ENCODE measurements around the gene FCRLB.
"Not testable (repeated sequence)": the region's sequence is repeated elsewhere in the genome, so short reads cannot be mapped to it uniquely, and the experiment has no call there.

Gene FCRLB, protein sequence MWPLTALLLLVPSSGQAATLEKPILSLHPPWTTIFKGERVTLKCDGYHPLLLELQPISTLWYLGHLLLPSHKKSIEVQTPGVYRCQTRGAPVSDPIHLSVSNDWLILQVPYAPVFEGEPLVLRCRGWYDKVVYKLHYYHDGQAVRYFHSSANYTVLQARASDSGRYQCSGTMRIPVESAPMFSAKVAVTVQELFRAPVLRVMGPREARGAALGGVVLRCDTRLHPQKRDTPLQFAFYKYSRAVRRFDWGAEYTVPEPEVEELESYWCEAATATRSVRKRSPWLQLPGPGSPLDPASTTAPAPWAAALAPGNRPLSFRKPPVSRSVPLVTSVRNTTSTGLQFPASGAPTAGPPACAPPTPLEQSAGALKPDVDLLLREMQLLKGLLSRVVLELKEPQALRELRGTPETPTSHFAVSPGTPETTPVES

DNA sequence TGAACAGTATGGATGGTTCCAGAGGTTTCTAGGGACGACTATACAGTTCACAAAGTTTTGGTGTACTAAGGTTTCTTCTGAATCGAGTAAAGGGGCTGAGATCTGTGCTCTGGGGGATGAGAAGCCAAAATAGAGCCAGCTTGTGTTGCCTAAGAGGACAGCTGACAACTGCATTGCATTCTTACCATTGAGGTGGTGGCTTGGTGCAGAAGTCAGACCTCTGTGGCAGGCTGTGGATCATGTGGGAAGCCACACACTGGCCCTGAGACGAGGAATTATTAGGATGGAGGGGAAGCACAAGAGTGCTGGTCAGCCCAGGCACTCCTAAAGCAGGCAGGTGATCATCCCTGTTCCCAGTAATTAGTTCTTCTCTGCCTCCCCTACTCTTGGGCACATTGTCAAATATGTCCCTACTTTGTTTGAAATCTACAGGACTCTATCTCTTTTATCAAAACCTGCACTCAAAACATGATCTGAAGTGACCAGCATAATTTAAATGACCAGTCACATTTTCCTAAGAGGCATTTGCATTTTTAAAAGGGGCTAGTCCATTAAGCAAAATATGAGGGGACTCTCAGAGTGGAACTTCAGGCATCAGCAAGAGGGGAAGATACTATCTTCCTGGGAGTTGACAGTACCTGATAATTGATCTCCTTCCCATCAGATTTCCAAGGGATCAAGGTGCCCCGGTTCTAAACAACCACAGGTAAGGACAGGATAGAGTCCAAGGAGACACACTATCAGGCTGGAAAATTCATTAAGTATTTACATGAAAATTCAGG is at the start of gene FCRLB:
Gene FCRLB (plus strand): TSS at position 589 of the 782 bp plus-strand sequence. CDS start 1,129 bp downstream, outside the sequence.
- peak; percentile 41 for DNase-seq

DNA sequence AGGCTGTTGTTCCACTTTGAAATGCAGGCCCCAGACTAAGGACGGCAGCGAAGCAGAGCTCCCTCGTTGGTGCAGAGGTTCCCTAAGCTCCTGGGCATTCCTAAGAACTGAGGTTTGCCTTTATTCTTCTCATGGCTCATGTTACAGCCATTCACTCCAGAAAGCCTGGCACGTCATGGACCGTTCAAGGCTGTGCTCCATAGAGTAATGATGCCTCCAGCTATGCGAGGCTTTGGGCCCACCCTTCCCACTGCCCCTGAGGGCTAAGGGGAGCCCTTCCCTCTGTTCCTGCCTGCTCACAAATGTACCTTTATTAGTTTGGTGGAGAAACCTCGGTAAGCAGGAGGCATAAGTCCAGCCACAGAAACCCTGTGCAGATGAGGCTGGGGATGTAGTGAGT is 47.9 kb upstream of the FCRLB start:
- DNase-seq = not testable (repeated sequence)

DNA sequence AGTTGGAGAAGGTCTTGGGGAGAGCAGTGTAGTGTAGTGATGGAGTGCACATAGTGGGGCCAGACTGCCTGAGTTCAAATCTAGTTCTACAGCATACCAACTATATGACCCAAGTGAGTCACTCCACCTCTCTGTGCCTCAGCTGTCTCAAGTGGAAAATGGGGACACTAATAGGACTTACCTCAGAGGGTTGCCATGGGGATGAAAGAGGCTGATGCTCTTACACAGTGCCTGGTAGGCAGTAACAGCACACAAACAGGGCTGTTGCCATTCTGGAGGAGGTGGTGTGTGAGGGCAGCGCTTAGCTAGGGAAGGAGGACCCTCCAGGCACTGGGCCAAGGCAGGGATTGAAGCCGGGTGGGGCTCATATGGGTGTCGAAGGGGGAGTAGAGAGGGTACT is 46.9 kb upstream of the FCRLB start:
- not testable (repeated sequence) for DNase-seq

DNA sequence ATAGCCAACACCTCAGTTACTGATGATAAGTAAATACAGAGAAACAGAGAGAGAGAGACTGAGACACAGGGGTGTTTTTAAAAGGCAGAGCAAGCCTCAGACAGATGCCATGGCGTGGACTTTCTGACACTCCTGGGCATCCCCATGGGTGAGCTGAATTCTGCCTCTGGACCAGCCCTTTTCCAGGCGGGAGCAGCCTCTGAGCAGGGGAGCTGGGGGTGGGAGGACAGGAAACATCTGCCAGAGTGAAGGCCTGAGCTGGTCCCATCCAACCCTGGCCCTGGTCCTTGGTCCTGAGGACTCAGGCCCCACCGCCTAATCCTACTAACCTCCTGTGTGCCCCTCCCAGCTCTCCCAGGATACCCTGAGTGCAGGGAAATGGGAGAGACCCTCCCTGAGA is 46.4 kb upstream of the FCRLB start:
- DNase-seq = not testable (repeated sequence)

DNA sequence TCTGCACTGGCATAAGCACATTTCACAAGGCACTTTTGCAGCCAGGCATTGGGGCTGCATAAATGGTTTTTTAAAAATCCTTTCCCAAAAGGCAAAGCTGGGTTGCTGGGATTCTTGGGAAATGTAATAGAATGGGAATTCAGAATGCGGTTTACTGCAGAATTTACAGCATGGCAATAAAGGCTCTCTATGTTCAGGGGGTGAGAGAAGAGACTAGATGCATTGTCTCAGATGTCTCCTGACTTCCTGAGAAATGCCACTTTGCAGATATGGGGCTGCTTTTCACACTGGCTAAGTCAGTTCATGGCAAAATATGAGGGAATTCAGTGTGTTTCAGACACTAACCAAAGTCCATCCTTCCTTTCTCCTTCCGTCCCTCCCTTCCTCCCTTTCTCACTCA is 44.9 kb upstream of the FCRLB start:
- no peak for DNase-seq

DNA sequence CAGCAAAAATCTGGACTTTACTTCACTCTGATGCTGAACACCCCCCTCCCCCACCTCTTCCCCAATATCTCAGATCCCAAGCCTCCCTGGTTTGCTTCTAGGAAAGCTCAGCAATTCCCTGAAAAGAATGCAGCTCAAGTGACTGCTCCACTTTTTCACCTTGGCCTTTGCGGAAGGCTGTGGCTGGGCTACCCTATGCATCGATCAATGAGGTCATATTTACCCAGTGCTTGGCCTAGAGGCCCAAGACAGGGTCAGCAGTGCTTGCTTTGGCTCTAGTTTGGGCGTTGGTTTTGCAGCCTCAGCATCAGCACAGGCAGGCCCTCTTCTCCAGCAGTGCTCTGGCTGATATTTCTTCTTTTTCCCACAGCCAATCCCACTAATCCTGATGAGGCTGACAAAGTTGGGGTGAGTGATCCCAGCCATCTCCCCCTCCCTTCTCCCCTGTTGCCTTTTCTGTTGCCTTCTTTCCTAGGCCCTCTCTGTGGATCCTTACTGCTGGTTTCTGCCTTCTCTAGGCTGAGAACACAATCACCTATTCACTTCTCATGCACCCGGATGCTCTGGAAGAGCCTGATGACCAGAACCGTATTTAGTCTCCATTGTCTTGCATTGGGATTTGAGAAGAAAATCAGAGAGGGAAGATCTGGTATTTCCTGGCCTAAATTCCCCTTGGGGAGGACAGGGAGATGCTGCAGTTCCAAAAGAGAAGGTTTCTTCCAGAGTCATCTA is 44.2 kb upstream of the FCRLB start:
- no peak for DNase-seq

DNA sequence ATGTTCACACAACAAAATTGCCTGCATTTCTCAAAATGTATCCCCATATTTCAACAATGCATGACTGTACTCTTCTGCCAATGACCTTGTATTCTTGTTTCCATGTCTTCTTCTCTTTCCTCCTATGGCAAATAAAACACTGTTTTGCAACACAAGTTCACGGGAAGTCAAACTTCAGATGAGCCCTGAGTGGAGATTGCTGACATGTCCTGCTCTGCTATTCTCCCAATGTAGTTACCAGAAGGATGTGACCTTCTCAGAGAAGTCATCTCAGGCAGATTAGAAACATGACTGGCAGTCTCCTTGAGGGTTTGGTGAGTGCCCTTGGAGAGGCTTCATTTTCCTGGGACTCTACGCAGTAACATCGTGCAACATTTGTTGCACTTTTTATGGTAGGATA is 42.8 kb upstream of the FCRLB start:
- no peak for DNase-seq

DNA sequence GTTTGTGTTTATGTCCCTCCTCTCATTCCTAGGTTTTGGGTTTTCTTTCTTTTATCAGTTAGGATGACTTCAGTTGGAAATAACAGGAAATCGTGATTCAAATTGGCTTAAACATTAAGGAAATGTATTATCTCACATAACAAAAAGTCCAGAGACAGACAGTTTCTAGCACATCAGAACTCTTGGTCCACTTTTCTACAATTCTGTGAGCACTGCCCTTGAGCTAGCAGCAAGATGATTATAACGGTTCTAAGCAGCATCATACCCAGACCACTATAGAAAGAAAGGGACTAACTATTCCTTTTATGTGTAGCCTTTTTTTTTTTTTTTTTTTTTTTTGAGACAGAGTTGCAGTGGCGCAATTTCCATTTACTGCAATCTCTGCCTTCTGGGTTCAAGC is 39.5 kb upstream of the FCRLB start:
- no peak for DNase-seq

DNA sequence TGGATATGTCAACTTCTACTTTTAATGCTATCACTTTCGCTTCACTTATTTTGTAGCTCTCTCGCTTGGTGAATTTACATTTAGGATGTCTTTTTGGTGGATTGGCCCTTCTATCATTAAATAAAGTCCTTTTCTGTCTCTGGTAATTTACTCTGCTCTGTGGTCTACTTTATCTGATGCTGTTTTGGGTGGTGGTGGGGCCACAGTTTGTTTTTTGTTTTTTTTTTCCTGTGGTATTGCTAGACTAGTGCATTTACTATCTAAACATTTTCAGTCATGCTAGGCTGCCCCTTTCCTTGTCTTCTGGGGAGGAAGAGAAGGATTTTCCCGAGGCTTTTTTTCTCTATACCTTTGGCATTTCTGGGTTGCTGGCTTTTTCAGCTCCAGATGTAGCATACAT is 32.4 kb upstream of the FCRLB start:
- DNase-seq = peak; percentile 52

DNA sequence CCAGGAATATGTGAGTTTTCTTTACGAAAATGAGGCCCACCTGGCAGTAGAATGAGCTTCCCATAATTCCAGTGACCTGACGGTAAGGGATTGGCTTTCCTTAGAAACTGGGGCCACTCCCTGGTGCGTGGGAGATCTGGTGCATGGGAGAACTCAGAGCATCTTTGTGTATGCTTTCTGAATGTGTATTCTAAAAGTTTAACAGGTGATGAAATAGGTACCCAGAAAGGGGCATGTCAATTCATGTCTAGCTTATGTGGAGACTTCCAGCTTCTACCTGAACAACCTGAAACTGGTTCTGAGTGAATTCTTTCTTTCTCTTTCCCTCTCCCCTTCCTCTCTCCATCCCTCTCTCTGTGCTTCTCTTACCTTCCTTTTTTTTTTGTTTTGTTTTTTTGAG is 29.5 kb upstream of the FCRLB start:
- DNase-seq = no peak

DNA sequence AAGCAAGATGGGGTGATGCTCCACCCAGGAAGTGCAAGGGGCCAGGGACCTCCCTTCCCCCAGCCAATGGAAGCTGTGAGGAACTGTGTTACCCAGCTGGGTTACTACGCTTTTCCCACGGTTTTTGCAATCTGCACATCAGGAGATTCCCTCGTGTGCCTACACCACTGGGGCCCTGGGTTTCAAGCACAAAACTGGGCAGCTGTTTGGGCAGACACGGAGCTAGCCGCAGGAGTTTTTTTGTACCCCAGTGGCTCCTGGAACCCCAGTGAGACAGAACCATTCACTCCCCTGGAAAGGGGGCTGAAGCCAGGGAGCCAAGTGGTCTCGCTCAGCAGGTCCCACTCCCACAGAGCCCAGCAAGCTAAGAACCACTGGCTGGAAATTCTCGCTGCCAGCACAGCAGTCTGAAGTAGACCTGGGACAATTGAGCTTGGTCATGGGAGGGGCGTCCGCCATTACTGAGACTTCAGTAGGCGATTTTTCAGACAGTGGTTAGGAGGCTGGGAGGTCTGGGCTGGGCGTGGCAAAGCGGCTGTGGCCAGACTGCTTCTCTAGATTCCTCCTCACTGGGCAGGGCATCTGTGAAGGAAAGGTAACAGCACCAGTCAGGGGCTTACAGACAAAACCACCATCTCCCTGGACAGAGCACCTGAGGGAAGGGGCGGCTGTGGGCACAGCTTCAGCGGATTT is 28.2 kb upstream of the FCRLB start:
- DNase-seq = peak; percentile 30

DNA sequence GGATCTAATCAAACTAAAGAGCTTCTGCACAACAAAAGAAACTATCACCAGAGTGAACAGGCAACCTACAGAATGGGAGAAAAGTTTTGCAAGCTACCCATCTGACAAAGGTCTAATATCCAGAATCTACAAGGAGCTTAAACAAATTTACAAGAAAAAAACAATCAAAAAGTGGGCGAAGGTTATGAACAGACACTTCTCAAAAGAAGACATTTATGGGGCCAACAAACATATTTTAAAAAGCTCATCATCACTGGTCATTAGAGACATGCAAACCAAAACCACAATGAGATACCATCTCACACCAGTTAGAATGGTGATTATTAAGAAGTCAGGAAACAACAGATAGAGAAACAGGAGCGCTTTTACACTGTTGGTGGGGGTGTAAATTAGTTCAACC is 23.0 kb upstream of the FCRLB start:
- not testable (repeated sequence) for DNase-seq

DNA sequence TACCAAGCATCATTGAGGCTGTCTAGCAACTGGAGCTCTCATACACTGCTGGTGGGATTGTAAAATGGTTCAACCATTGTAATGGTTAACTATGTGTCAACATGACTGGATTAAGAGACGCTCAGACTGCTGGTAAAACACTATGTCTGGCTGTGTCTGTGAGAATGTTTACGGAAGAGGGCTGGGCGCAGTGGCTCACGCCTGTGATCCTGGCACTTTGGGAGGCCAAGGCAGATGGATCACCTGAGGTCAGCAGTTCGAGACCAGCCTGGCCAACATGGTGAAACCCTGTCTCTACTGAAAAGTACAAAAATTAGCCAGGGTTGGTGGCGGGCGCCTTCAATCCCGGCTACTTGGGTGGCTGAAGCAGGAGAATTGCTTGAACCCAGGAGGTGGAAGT is 19.1 kb upstream of the FCRLB start:
- no peak for DNase-seq

DNA sequence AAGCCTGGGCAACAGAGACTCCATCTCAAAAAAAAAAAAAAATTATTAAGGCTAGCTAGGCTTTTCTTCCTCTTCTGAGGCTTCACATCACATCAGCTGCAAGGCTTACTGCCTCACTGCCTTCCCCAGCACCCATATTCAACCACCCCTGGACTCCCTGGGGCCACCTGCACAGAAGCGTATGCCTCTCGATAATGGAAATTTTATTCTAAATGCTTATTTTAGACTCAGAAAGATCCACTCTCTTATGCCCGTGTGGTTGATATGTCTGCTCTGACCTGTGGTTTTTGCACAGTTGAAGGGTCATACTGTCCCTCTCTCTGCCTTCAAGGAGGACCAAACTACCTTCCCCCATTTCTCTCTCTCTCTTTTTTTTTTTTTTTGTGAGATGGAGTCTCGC is 15.8 kb upstream of the FCRLB start:
- no peak for DNase-seq

DNA sequence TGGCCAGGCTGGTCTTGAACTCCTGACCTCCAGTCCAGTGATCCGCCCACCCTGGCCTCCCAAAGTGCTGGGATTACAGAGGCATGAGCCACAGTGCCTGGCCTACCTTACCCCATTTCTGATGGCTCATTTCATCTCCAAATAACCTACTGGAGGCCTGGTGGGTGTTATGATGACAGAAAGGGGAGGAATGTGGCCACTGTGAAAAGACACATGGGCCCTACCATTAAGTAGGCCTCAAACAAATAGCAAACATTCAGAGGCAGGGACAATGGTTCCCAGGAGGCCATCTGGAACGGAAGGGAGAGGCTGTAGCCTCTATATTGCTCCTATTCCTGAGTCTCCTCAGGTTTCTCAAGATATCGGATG is 15.2 kb upstream of the FCRLB start:
- no peak for DNase-seq

DNA sequence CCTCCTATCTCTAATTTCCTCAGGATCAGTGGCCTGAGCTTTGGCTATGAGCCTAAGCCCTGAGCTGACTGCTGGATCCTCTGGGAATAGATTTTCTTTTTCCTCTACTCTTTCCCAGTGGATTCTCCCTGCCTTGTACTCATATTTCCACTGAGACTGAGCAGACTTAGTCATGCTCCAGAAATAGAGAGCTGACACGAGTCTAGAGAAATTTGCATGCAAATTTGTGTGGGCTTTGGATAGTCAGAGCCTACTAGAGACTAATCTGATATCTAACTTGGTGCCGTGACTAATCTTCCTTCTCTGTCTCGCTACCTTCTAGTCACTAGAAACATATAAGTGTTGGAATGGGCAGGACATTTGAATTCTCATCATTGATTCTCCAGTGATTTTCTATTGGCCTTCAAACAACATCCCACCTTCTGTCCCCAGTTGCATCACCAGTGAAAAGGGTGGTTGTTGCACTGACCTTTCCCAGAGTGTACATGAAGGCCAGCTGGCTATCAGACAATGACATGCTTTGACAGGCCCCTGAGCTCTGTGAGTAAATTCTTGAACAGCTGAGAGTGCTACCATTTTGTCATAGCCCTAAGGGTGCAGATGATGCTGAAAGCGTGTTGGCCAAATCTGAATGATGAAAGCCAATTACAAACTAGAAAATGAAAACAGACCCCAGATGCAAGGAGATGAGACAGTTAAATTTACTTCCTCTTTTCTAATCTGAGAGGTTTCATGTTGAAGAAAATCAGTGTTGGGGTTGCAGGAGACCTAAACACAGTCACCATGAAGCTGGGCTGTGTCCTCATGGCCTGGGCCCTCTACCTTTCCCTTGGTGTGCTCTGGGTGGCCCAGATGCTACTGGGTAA is 14.6 kb upstream of the FCRLB start, which contains the start of gene FCRLA:
Gene FCRLA (plus strand): TSS at position 748 of the 866 bp plus-strand sequence. CDS start 36 bp downstream, at position 784.
- peak; percentile 75 for DNase-seq

DNA sequence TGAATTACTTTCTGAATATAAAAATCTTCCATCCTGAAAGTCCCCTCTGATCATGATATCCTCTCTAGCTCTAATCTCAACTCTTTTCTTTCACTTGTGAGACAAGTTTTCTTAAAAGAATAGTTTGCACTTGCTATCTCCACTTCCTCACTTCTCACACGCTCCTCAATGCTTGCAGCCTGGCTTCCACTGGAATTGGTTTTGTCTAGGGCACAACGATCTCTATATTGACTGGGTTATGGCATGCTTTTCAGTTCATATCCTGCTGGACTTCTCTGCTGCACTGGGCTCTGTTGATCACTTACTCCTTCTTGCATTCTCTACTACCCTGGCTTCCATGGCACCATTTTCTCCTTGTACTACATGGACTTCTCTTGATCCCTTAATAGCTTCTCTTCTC is 13.8 kb upstream of the FCRLB start:
- no peak for DNase-seq

DNA sequence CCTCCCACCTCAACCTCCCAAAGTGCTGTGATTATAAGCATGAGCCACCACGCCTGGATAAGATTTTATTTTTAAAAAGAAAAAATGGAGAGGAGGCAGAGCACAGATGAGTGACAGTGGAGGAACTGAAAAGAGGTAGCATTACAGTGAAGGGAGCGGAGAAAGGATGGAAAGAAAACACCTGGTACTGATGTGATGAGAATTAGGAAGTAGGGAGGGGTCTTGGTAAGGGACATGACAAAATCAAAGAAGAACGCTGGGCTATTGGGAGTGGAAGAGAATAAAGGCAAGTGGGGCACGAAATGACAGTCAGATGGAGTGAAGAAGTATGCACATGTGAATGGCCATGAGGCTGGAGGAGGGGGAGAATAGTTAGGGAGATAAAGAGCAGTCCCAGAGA is 12.0 kb upstream of the FCRLB start:
- no peak for DNase-seq

DNA sequence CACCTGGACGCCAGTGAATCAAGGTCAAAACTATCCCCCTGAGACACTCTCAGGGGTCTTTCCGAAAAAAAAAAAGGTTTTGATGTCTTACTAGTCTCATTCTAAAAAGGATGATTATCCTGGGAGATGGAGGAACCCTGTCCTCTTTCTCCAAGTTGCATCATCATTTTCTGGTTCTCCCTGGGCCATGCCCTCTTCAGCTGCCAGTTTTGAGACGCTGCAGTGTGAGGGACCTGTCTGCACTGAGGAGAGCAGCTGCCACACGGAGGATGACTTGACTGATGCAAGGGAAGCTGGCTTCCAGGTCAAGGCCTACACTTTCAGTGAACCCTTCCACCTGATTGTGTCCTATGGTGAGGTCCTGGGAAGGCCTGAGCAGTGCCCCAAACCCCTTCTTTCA is 10.8 kb upstream of the FCRLB start:
- no peak for DNase-seq

DNA sequence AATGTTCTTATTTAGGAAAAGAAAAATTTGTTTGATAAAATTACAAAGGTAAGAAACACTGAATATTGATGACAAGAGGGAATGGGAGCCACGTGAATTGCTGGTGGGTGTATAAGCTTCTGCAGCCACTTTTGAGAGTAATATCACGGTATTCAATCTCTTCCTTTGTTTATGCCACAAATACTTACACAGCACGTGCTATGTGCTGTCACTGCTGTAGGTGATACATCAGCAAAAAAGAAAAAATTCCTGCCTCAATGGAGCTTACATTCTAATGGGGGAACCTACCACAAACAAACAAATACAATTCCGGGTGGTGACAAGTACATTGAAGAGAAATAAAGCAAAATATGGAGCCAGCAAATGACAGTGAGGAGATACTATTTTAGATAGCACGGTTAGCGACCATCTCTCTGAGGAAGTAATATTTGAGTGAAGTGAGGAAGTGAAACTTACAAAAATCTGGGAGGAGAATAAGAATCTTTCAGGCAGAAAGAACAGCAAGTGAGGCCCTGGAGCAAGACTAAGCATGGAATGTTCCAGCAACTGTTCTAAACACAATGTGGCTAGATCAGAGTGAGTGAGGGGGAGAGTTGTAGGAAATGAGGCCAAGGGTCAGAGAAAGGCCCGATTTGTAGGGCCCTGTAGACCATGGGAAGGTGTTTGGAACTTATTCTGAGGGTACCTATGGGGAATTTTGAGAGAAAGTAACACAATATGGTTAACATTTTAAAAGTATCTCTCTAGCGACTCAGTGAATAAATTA is 2.6 kb upstream of the FCRLB start:
- DNase-seq = no peak

DNA sequence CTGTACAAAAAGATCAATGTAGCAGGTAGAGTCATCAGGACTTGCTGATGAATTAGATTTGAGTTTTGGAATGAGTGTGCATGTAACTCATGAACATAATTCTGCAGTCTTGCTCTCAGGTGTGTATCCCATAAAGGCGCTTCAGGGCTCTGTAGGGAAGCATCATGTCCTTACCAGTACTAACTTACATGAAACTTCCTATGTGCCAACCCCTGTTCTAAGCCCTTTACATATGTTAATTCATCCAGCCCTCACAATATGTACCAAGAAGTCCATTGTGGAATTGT is 2.1 kb upstream of the FCRLB start:
- no peak for DNase-seq

Measured in hematopoietic multipotent progenitor cell treated with erythropoietin and hydrocortisone succinate and interleukin-3 and kit ligand, for 4 days (in vitro differentiated cells).